RWPE2 (cell line): ENCODE data around the gene MAP4K5.

Source experiments
- ATAC-seq: fragments of 200-7000 bp; cut with Tn5 transposase; 3 replicates; pipeline ENCODE4 v1.9.1; 2021; ENCODE audit warnings: low read depth
- DNase-seq: peaks from one replicate; pipeline ENCODE4 v3.0.0-alpha.2; 2020; ENCODE audit warnings: low spot score
- H3K27ac ChIP-seq: fragments of 450-650 bp; 2 replicates; pipeline ENCODE4 v1.5.1; 2017; ENCODE audit warnings: mild to moderate bottlenecking; ENCODE audit not compliant: poor library complexity, severe bottlenecking
- H3K27me3 ChIP-seq: fragments of 250-450 bp; sonication (Bioruptor Pico); 2 replicates; pipeline ENCODE4 v1.5.1; 2021; ENCODE audit warnings: mild to moderate bottlenecking, moderate library complexity; ENCODE audit not compliant: insufficient read depth, poor library complexity, severe bottlenecking
- H3K36me3 ChIP-seq: fragments of 250-450 bp; sonication (Bioruptor Pico); 2 replicates; pipeline ENCODE4 v1.5.1; 2020; ENCODE audit warnings: low read depth, mild to moderate bottlenecking, moderate library complexity
- H3K4me1 ChIP-seq: fragments of 250-450 bp; sonication (Bioruptor Pico); 2 replicates; pipeline ENCODE4 v1.5.1; 2021; ENCODE audit warnings: mild to moderate bottlenecking, moderate library complexity; ENCODE audit not compliant: insufficient read depth, poor library complexity, severe bottlenecking
- H3K4me3 ChIP-seq: fragments of 250-450 bp; sonication (Bioruptor Pico); 2 replicates; pipeline ENCODE4 v1.5.1; 2021; ENCODE audit warnings: mild to moderate bottlenecking, moderate library complexity; ENCODE audit not compliant: severe bottlenecking
- H3K9me3 ChIP-seq: fragments of 250-450 bp; sonication (Bioruptor Pico); 2 replicates; pipeline ENCODE4 v1.5.1; 2021; ENCODE audit warnings: mild to moderate bottlenecking, moderate library complexity; ENCODE audit not compliant: severe bottlenecking
- CTCF ChIP-seq: fragments of 450-650 bp; IDR thresholded peaks from one replicate; pipeline ENCODE4 v1.5.1; 2017; ENCODE audit warnings: mild to moderate bottlenecking, moderate library complexity; ENCODE audit not compliant: poor library complexity, severe bottlenecking

MAP4K5 gene

GRCh38 chr14:50475460-50475859 lies 56.9 kb downstream of the MAP4K5 start:
- ATAC-seq = peak; percentile 74
- no peak for TF ChIP-seq CTCF
- Histone ChIP-seq H3K9me3 (peaks cover 21% of the 10 kb centered on the region), H3K4me3 (no peak overlapping the region), H3K36me3 (peaks cover 74% of the 10 kb centered on the region), H3K4me1 (no peaks in the 10 kb centered on the region), H3K27ac (no peak overlapping the region), H3K27me3 (no peaks in the 10 kb centered on the region)
- DNase-seq = no peak

GRCh38 chr14:50471838-50472465 lies 60.4 kb downstream of the MAP4K5 start:
- TF ChIP-seq CTCF = no peak

GRCh38 chr14:50469982-50470381 lies 62.4 kb downstream of the MAP4K5 start:
- Histone ChIP-seq H3K4me1 (no peaks in the 10 kb centered on the region), H3K36me3 (peaks cover 99% of the 10 kb centered on the region), H3K27ac (no peak overlapping the region), H3K4me3 (no peak overlapping the region), H3K27me3 (no peaks in the 10 kb centered on the region), H3K9me3 (peaks cover 25% of the 10 kb centered on the region)
- DNase-seq = no peak
- no peak for ATAC-seq
- no peak for TF ChIP-seq CTCF

More at GRCh38 chr14:50471838-50472465, 60.4 kb downstream of the MAP4K5 start:
- Histone ChIP-seq H3K27ac (no peak overlapping the region), H3K27me3 (no peaks in the 10 kb centered on the region), H3K36me3 (peaks cover 99% of the 10 kb centered on the region), H3K9me3 (peaks cover 25% of the 10 kb centered on the region), H3K4me3 (no peak overlapping the region), H3K4me1 (no peaks in the 10 kb centered on the region)
- no peak for DNase-seq
- no peak for ATAC-seq

- DNase-seq (no peak), ATAC-seq (no peak)
- Histone ChIP-seq H3K27me3 (no peaks in the 10 kb centered on the region), H3K4me1 (no peaks in the 10 kb centered on the region), H3K4me3 (no peak overlapping the region), H3K27ac (no peak overlapping the region), H3K36me3 (peaks cover 81% of the 10 kb centered on the region), H3K9me3 (no peaks in the 10 kb centered on the region)
- no peak for TF ChIP-seq CTCF
Measured at GRCh38 chr14:50462111-50462510, 70.3 kb downstream of the MAP4K5 start.

DNA sequence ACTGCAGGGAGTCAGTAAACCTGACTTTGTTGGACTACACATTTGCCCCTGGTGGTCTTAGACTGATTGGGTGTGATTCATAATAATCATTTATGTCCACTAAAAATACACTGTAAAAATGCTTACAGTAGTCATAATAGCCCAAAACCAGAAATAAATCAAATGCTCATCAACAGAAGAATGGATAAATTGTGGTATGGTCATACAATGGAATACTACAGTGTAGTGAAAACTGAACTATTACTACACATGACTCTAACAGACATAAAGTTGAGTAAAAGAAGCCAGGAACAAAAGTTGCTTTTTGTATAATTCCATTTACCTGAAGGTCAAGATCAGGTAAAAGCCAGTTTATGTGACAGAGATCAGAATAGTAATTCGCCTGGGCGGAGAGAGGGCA lies 78.5 kb downstream of the MAP4K5 start:
- Histone ChIP-seq H3K27me3 (no peaks in the 10 kb centered on the region), H3K4me3 (no peak overlapping the region), H3K9me3 (no peaks in the 10 kb centered on the region), H3K36me3 (peaks cover 79% of the 10 kb centered on the region), H3K4me1 (peaks cover 19% of the 10 kb centered on the region), H3K27ac (peak overlapping the region; percentile 64)
- DNase-seq (no peak), ATAC-seq (no peak)
- no peak for TF ChIP-seq CTCF
